ENCODE measurements around the gene TERF2IP.

GRCh38 chr16:75624921-75625334 is 22.6 kb upstream of the TERF2IP start:
- TF ChIP-seq CTCF (IDR thresholded peaks at IDR 0.05) (no peak), POLR2A (IDR thresholded peaks at IDR 0.05) (no peak)
